ENCODE measurements around the gene TPST1.
"Not testable (repeated sequence)": the region's sequence is repeated elsewhere in the genome, so short reads cannot be mapped to it uniquely, and the experiment has no call there.

The TPST1 gene

DNA sequence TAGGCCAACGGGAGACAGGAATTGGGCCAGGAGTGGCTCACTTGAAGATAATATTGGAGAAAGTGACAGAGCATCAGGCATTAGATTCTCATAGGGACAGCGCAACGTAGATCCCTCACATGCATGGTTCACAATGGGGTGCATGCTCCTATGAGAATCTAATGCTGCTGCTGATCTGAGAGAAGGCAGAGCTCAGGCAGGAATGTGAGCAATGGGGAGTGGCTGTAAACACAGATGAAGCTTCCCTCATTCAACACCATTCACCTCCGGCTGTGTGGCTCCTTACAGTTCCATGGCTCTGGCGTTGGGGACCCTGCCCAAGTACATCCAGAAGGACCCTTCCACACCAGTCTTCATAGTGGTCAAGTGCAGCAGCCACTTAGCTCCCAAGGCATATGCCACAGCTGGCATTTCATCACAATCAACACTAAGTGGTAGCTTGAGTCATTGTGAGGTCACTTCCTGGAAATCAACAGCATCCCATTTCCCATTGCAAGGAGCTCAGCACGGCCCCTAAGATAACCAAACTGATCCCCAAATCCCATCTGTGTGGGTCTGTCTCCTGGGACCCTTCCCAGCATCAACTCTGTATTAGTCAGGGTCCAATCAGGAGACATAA lies 174.5 kb downstream of the TPST1 start:
- DNase-seq (ENCODE audit: low read depth in 2 of 2), result no peak

DNA sequence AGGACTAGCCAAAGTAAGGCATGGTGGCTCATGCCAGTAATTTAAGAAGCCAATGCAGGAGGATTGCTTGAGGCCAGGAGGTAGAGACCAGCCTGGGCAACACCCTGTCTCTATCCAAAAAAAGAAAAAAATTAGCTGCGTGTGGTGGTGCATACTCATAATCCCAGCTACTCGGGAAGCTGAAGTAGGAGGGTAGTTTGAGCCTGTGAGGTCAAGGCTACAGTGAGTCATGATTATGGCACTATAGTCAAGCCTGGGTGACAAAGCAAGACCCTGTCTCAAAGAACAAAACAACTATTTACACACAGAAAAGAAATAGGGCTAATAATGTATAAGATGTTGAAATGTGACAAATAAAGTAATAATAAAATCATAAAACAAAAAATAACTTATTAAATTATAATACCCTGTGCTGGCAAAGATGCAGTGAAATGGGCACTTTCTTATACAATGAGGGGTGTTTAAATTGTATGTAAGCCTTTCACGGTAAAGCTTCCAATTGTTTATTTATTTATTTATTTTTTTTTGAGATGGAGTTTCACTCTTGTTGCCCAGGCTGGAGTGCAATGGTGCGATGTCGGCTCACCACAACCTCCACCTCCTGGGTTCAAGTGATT lies 175.2 kb downstream of the TPST1 start:
- DNase-seq (ENCODE audit: low read depth in 2 of 2), result no peak

DNA sequence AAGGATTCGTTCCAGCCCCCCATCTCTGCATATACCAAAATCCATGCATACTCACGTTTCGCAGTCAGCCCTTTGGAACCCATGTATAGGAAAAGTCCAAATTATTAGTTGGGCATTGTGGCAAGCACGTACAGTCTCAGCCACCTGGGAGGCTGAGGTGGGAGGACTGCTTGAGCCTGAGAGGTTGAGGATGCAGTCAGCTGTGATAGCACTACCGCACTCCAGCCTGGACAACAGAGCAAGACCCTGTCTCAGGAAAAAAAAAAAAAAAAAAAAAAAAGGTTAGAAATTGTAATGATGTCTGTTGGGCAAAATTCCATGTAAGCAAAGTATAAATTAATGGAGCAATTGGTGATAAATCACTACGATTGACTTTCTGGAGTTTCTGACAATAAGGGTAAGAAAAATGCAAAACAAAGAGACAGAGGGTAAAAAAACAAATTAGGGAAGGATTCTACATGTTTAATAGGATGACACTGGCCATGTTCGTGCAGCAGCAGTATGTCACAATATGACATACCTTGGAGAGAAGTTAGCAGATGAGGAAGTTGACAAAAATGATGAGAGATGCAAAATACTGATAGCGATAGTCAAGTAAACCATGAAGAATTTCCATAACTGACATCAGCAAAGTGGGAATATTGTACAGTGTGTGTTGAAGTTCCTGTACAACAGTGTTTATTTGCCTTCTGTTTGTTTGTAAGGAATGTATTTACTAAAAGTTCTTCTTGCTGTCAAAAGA lies 177.2 kb downstream of the TPST1 start:
- DNase-seq (ENCODE audit: low read depth in 2 of 2), result not testable (repeated sequence)

DNA sequence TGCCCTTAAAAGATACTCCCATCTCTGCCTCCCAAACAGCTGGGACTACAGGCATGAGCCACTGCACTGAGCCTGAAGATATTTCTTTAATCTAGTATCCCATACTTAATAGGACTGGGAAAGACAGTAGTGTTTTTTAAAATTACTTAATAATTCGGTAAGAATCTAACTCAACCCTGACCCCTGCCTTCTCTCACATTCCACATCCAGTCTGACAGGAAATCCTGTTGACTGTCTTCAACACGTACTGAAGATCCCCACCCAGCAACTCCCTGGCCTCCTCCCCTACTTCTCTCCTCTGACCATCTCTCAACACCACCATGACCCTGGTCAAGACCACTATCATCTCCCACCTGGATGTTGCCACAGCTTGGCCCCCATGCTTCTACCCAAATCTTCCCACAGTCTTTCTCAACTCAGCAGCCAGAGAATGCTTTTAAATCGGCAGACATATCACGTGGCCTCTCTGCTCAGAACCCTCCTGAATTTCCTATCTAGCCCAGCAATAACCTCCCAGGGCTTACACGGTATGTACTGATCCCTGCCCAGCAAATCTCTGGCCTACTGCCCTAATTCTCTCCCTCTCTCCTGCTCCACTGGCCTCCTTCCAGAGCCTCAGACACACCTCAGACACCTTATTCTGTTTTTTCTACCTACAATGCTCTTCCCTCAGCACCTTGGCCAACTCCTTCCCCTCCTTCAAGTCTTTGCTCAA lies 180.2 kb downstream of the TPST1 start:
- DNase-seq (ENCODE audit: low read depth in 2 of 2), result not testable (repeated sequence)

DNA sequence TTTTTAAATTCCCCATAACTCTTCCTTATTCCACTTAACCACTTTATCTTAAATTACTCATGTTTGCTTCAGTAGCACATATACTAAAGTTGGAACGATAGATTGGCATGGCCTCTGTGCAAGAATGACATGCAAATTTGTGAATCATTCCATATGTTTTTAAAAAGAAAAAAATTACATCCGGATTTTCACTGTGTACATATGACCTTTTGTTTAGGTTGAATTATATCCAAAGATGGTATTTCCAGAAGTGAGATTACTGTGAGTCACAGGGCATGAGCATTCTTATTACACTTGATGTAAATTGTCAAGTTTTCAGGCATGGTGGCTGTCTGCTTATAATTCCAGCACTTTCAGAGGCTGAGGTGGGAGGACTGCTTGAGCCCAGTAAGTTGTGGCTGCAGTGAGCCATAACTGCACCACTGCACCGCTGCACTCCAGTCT lies 190.0 kb downstream of the TPST1 start:
- not testable (repeated sequence) for DNase-seq (ENCODE audit: low read depth in 2 of 2)

DNA sequence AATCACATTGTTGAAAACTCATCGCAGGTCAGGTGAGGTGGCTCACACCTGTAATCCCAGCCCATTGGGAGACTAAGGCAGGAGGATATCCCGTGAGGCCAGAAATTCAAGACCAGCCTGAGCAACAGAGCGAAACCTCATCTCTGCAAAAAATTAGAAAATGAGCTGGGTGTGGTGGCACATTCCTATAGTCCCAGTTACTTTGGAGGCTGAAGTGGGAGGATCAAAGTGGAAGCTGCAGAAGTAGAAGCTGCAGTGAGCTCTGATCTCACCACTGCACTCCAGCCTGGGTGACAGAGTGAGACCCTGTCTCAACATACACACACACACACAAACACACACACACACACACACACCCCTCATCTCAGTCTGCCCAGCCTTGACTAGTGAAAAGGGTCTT lies 190.9 kb downstream of the TPST1 start:
- DNase-seq (ENCODE audit: low read depth in 2 of 2), result not testable (repeated sequence)

DNA sequence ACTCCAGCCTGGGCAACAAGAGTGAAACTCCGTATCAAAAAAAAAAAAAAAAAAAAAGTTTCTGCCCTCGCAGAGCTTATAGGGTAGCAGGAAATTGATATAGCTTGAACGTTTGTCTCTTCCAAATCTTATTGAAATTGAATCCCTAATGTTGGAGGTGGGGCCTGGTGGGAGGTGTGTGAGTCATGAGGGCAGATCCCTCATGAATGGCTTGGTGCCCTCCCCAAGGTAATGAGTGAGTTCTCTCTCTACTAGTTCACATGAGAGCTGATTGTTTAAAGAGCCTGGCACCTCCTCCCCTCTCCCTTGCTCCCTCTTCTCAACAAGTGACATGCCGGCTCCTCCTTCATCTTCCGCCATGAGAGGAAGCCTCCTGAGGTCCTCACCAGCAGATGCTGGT lies 193.7 kb downstream of the TPST1 start:
- not testable (repeated sequence) for DNase-seq (ENCODE audit: low read depth in 2 of 2)

DNA sequence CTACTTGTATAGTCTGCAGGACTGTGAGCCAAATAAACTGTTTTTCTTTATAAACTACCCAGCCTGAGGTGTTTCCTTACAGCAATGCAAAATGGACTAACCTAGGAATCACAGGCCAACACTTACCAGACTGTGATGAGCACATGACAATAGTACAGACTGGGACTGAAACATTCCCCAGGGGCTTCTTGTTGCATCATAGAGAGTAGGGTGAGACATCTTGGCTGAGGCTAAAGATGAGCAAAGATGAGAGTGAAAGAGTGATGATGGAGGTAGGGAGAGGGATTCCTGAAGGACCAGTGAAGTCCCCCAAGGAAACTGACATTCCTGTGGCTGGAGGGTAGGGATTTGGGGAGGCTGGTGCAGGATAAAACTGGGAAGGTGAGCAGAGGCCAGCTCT lies 194.4 kb downstream of the TPST1 start:
- no peak for DNase-seq (ENCODE audit: low read depth in 2 of 2)

DNA sequence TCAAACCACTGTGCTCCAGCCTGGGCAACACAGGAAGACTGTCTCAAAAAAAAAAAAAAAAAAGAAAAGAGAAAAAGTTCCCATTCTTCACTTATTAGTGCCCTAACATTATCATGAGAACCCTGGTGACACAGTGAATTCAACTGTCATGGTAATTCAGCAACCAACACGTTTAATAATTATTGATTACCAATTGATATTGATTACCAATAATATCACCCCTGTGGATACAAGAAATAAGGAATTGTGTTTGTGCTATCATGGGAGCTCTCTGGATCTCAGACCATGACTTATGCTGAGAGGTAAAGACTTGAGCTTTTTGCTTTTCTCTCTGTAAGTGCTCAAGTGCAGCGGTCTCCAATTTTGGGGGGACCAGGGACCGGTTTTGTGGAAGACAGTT lies 195.3 kb downstream of the TPST1 start:
- no peak for DNase-seq (ENCODE audit: low read depth in 2 of 2)

DNA sequence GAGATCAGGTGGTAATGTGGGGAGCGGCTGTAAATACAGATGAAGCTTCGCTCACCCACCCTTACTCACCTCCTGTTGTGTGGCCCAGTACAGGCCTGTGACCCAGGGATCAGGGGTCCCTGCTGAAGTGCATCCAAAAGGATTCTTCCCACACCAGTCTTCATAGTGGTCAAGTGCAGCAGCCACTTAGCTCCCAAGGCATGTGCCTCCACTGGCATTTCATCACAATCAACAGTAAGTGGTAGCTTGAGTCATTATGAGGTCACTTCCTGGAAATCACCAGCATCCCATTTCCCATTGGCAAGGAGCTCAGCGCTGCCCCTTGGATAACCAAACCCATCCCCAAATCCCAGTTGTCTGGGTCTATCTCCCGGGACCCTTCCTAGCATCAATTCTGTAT lies 196.0 kb downstream of the TPST1 start:
- not testable (repeated sequence) for DNase-seq (ENCODE audit: low read depth in 2 of 2)

DNA sequence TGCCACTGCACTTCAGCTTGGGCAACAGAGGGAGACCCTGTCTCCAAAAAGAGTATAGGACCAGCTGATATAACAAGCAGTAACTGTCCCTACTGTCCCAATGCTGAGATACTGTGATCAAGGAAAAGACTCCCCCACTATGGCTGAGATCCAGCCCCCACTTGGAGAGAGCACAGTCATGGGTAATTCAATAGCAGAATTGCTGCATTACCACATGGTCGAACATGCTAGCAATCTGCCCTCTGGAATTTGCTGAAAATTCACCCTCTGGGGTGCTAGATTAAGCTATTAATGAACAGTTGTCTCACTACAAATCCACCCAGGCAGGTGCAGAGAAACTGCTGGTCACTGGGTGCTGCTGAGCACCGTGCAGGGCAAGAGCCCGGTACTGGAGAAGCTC lies 196.8 kb downstream of the TPST1 start:
- not testable (repeated sequence) for DNase-seq (ENCODE audit: low read depth in 2 of 2)

DNA sequence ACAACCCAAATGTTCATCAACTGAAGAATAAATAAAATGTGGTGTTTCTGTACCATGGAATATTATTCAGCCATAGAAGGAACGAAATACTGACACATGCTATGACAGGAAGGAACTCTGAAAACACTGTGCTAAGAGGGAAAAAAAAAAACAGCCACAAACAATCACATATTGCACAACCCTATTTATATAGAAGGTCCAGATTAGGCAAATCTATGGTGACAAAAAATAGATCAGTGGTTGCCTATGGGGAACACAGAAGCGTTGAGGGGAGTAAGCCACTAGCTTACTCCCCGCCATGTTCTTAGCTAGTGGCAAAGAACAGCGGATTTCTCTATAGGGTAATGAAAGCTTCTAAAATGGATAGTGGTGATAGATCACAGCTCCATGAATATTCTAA lies 198.4 kb downstream of the TPST1 start:
- DNase-seq (ENCODE audit: low read depth in 2 of 2), result no peak

DNA sequence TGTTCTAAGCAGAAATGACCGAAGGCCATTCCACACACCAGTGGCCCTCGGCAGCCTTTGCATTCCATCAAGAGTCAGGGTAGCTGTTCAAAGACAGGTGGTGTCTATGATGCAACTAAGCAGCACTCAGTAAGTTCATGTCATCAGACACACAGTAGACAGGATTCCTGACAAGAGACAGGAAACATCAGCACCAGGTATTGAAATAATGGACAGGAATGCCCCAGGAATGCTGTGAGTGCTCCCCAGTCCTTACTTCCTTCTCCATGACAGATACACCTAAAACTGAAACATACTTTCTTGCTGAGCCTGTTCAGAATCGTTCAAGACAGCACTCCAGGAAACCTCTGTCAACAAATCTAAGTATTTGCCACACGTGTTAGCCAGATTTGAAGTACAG lies 204.4 kb downstream of the TPST1 start:
- no peak for DNase-seq (ENCODE audit: low read depth in 2 of 2)

Data from activated CD4-positive, alpha-beta T cell treated with anti-CD3 and anti-CD28 coated beads for 24 hours (primary cell).